ENCODE results near the gene MTOR.
"Not testable (repeated sequence)": the region's sequence is repeated elsewhere in the genome, so short reads cannot be mapped to it uniquely, and the experiment has no call there.

MTOR gene

DNA sequence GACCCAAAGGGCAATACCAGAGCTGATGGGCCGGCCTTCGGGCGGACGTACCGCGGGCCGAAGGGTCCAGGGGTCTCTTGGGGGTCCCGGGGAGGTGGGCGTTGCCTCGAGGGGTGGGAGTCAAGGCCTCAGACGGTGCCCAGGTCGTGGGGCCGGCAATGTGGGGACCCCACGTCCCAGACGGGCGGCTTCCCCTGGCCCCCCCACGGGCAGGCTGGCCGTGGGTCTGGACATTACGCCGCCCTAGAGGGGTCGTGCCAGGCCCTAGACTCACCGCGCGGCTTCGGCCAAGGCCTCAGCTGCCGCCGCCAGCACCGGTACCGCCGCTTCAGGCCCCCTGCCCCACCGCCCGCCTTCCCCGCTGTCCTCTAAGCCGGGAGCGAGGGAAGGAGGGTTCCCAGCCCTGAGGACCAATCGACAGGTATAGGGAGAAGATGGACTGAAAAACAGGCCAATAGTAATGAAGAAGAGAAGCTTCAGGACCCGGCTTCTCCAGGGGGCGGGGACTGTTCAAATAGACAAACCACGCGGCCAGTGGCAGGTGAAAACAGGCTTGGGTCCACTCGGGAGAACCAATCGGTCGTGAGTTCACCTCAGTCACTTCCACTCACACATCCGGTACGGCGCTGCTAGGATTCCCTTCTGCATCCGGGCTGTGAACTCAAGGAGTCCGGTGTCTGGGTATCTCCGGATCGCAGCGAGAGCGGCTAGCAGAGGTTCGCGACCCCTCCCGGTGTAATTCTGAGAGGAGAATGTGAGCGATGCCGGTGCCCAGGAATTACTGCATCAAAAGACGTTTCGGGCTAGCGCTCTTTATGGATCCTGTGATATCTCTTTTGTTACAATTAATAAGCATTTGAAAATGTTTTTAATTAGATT, at the start of gene MTOR:
MTOR (minus strand) TSS at position 381 of the 879 bp plus-strand sequence. CDS start 3,142 bp downstream, outside the sequence.
- peak within 1 kb of the TSS; percentile 96 for H3K4me3 ChIP-seq (ENCODE audit: low read length)
- H3K36me3 ChIP-seq (ENCODE audit: insufficient read depth, low read length): peaks cover 21% of the 10 kb centered on the region
- H3K9me3 ChIP-seq (ENCODE audit: low read length): no peaks in the 10 kb centered on the region
- no peaks in the 10 kb centered on the region for H3K27me3 ChIP-seq (ENCODE audit: insufficient read depth, low read length)
- H3K4me1 ChIP-seq (ENCODE audit: insufficient read depth, low read length): peaks cover 7% of the 10 kb centered on the region
- H2AFZ ChIP-seq (ENCODE audit: low read depth, low read length): peak within 1 kb of the TSS; percentile 43

GRCh38 chr1:11309385-11309784, 47.0 kb upstream of the MTOR start:
- Histone ChIP-seq H3K4me1 (ENCODE audit: insufficient read depth, low read length) (peaks cover 9% of the 10 kb centered on the region), H3K4me3 (ENCODE audit: low read length) (no peak overlapping the region), H2AFZ (ENCODE audit: low read depth, low read length) (no peak overlapping the region), H3K27me3 (ENCODE audit: insufficient read depth, low read length) (no peaks in the 10 kb centered on the region), H3K36me3 (ENCODE audit: insufficient read depth, low read length) (no peaks in the 10 kb centered on the region), H3K9me3 (ENCODE audit: low read length) (no peaks in the 10 kb centered on the region)

GRCh38 chr1:11308699-11309224, 46.4 kb upstream of the MTOR start:
- H3K27me3 ChIP-seq (ENCODE audit: insufficient read depth, low read length): no peaks in the 10 kb centered on the region
- H3K4me1 ChIP-seq (ENCODE audit: insufficient read depth, low read length): peaks cover 9% of the 10 kb centered on the region
- no peaks in the 10 kb centered on the region for H3K9me3 ChIP-seq (ENCODE audit: low read length)
- no peaks in the 10 kb centered on the region for H3K36me3 ChIP-seq (ENCODE audit: insufficient read depth, low read length)
- no peak overlapping the region for H2AFZ ChIP-seq (ENCODE audit: low read depth, low read length)
- no peak overlapping the region for H3K4me3 ChIP-seq (ENCODE audit: low read length)

- Histone ChIP-seq H3K27me3 (ENCODE audit: insufficient read depth, low read length) (no peaks in the 10 kb centered on the region), H2AFZ (ENCODE audit: low read depth, low read length) (no peak overlapping the region), H3K9me3 (ENCODE audit: low read length) (no peaks in the 10 kb centered on the region), H3K36me3 (ENCODE audit: insufficient read depth, low read length) (no peaks in the 10 kb centered on the region), H3K4me3 (ENCODE audit: low read length) (no peak overlapping the region), H3K4me1 (ENCODE audit: insufficient read depth, low read length) (peaks cover 9% of the 10 kb centered on the region)
Measured at GRCh38 chr1:11307852-11308251, 45.5 kb upstream of the MTOR start.

- H3K9me3 ChIP-seq (ENCODE audit: low read length); H2AFZ ChIP-seq (ENCODE audit: low read depth, low read length); H3K4me1 ChIP-seq (ENCODE audit: insufficient read depth, low read length); H3K27me3 ChIP-seq (ENCODE audit: insufficient read depth, low read length); H3K4me3 ChIP-seq (ENCODE audit: low read length); H3K36me3 ChIP-seq (ENCODE audit: insufficient read depth, low read length): not testable (repeated sequence)
Measured at GRCh38 chr1:11305516-11305915, 43.2 kb upstream of the MTOR start.

DNA sequence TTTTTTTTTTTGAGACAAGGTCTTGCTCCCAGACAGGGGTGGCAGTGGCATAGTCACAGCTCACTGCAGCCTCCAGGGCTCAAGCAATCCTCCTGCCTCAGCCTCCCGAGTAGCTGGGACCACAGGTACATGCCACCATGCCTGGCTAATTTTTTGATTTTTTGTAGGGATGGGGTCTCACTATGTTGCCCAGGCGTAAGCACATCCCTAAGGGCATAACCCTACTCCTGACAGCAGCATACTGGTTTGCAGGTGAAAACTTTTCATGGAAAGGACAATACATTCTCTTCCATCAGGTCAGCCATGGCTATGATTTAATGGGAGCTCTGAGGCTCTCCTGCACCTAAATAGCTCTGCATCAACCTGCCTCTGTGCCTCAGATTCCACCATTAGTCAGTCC, 40.0 kb upstream of the MTOR start:
- Histone ChIP-seq H3K36me3 (ENCODE audit: insufficient read depth, low read length) (no peaks in the 10 kb centered on the region), H3K4me3 (ENCODE audit: low read length) (no peak overlapping the region), H3K27me3 (ENCODE audit: insufficient read depth, low read length) (no peaks in the 10 kb centered on the region), H3K9me3 (ENCODE audit: low read length) (no peaks in the 10 kb centered on the region), H2AFZ (ENCODE audit: low read depth, low read length) (no peak overlapping the region), H3K4me1 (ENCODE audit: insufficient read depth, low read length) (no peaks in the 10 kb centered on the region)

DNA sequence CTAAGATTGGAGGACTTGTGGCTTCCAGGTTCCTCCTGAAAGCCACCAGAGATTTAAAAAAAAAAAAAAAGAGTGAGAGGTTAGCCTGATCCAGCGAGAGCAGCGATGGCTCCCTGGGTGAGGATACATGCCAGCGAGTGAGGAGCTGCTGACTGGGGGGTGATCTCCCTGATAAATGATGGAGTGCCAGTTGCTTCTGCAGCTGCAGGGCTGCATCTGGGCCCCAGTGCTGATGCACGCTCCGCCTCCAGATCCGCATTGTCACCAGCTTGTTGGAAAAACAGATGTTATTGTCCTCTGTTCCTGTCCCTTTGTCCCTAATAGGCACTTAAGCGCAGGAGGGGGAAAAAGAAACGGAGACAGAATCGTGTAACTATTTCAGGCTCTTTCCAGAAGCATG, 39.2 kb upstream of the MTOR start:
- no peak overlapping the region for H3K4me3 ChIP-seq (ENCODE audit: low read length)
- H3K9me3 ChIP-seq (ENCODE audit: low read length): no peaks in the 10 kb centered on the region
- H2AFZ ChIP-seq (ENCODE audit: low read depth, low read length): no peak overlapping the region
- H3K4me1 ChIP-seq (ENCODE audit: insufficient read depth, low read length): no peaks in the 10 kb centered on the region
- H3K27me3 ChIP-seq (ENCODE audit: insufficient read depth, low read length): no peaks in the 10 kb centered on the region
- no peaks in the 10 kb centered on the region for H3K36me3 ChIP-seq (ENCODE audit: insufficient read depth, low read length)

- Histone ChIP-seq H2AFZ (ENCODE audit: low read depth, low read length) (no peak overlapping the region), H3K36me3 (ENCODE audit: insufficient read depth, low read length) (peaks cover 11% of the 10 kb centered on the region), H3K4me1 (ENCODE audit: insufficient read depth, low read length) (no peaks in the 10 kb centered on the region), H3K27me3 (ENCODE audit: insufficient read depth, low read length) (no peaks in the 10 kb centered on the region), H3K9me3 (ENCODE audit: low read length) (no peaks in the 10 kb centered on the region), H3K4me3 (ENCODE audit: low read length) (no peak overlapping the region)
Measured at GRCh38 chr1:11299225-11299574, 36.8 kb upstream of the MTOR start.

DNA sequence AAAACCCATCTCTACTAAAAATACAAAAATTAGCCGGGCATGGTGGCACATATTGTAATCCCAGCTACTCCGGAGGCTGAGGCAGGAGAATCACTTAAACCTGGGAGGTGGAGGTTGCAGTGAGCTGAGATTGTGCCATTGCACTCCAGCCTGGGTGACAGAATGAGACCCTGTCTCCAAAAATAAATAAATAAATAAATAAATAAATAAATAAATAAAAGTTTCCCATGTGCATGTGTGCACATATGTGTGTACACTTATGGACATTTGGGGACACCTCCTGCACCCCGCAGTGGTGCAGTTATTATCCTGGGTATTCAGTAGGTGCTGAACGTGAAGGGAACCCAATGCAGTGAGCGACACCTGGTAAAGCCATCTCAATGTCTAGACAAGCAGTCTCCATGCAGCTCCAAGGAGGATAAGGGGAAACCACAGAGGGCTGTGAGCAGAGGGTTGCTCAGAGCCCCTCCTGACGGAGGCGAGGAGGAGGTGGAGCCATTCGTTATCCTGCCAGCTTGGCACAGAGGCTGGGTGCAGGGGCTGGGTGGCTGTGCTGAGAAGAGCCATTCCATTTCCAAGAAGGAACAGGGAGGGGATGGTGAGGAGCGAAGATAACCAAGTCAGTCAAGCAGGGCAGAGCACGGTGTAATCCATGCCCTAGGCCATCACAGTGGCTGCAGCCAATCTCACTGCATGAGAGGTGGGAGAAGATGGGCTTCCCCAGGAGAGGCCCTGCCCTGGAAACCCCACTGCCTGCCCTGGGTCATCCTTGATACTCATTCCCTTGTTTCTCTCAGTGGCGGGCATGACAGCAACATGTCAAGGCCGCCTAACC, 36.3 kb upstream of the MTOR start:
- H3K36me3 ChIP-seq (ENCODE audit: insufficient read depth, low read length): peaks cover 11% of the 10 kb centered on the region
- H3K27me3 ChIP-seq (ENCODE audit: insufficient read depth, low read length): no peaks in the 10 kb centered on the region
- no peak overlapping the region for H2AFZ ChIP-seq (ENCODE audit: low read depth, low read length)
- H3K4me3 ChIP-seq (ENCODE audit: low read length): no peak overlapping the region
- H3K4me1 ChIP-seq (ENCODE audit: insufficient read depth, low read length): no peaks in the 10 kb centered on the region
- no peaks in the 10 kb centered on the region for H3K9me3 ChIP-seq (ENCODE audit: low read length)

- not testable (repeated sequence) for H3K4me1 ChIP-seq (ENCODE audit: insufficient read depth, low read length); H3K4me3 ChIP-seq (ENCODE audit: low read length); H3K9me3 ChIP-seq (ENCODE audit: low read length); H2AFZ ChIP-seq (ENCODE audit: low read depth, low read length); H3K27me3 ChIP-seq (ENCODE audit: insufficient read depth, low read length)
- H3K36me3 ChIP-seq (ENCODE audit: insufficient read depth, low read length): peaks cover 14% of the 10 kb centered on the region
Measured at GRCh38 chr1:11297774-11298173, 35.4 kb upstream of the MTOR start.

GRCh38 chr1:11295905-11296304, 33.6 kb upstream of the MTOR start:
- H3K36me3 ChIP-seq (ENCODE audit: insufficient read depth, low read length): peaks cover 14% of the 10 kb centered on the region
- no peaks in the 10 kb centered on the region for H3K27me3 ChIP-seq (ENCODE audit: insufficient read depth, low read length)
- H3K9me3 ChIP-seq (ENCODE audit: low read length): no peaks in the 10 kb centered on the region
- H3K4me1 ChIP-seq (ENCODE audit: insufficient read depth, low read length): no peaks in the 10 kb centered on the region
- H2AFZ ChIP-seq (ENCODE audit: low read depth, low read length): no peak overlapping the region
- no peak overlapping the region for H3K4me3 ChIP-seq (ENCODE audit: low read length)

GRCh38 chr1:11294951-11295350, 32.6 kb upstream of the MTOR start:
- Histone ChIP-seq H3K4me3 (ENCODE audit: low read length) (no peak overlapping the region), H3K9me3 (ENCODE audit: low read length) (no peaks in the 10 kb centered on the region), H3K4me1 (ENCODE audit: insufficient read depth, low read length) (no peaks in the 10 kb centered on the region), H3K27me3 (ENCODE audit: insufficient read depth, low read length) (no peaks in the 10 kb centered on the region), H2AFZ (ENCODE audit: low read depth, low read length) (no peak overlapping the region), H3K36me3 (ENCODE audit: insufficient read depth, low read length) (peaks cover 17% of the 10 kb centered on the region)

- H3K4me3 ChIP-seq (ENCODE audit: low read length): no peak overlapping the region
- no peak overlapping the region for H2AFZ ChIP-seq (ENCODE audit: low read depth, low read length)
- no peaks in the 10 kb centered on the region for H3K9me3 ChIP-seq (ENCODE audit: low read length)
- no peaks in the 10 kb centered on the region for H3K27me3 ChIP-seq (ENCODE audit: insufficient read depth, low read length)
- no peaks in the 10 kb centered on the region for H3K4me1 ChIP-seq (ENCODE audit: insufficient read depth, low read length)
- H3K36me3 ChIP-seq (ENCODE audit: insufficient read depth, low read length): peaks cover 17% of the 10 kb centered on the region
Measured at GRCh38 chr1:11293856-11294255, 31.5 kb upstream of the MTOR start.

All from neuron (in vitro differentiated cells).